WTC11 (cell line): ENCODE results near the gene KDM6B. TPM values are rescaled to one million over a fixed set of nuclear protein-coding genes. Genes with fewer than 3 reads are reported as not detected.
A peak's percentile ranks its signal among the peaks of the same experiment; 100 is the strongest.

ENCODE experiments used
- ATAC-seq: fragments of 200-7000 bp; cut with Tn5 transposase; 2 replicates; pipeline ENCODE4 v1.10.0; 2021; ENCODE audit warnings: mild to moderate bottlenecking, moderate library complexity
- CTCF ChIA-PET: fragments of 300-600 bp; sonication (Branson Sonifier 250); formaldehyde crosslinking; loops from one replicate; lab custom pipeline; 2021; ENCODE audit warnings: antibody characterized with exemption; lab: Charles Lee
- POLR2A ChIA-PET: fragments of 350-600 bp; sonication (Branson Sonifier 250); formaldehyde crosslinking; loops from one replicate; lab custom pipeline; 2021; ENCODE audit warnings: antibody characterized with exemption; lab: Charles Lee
- DNase-seq: peaks from one replicate; pipeline ENCODE4 v3.0.0; 2021; ENCODE audit warnings: low spot score
- H3K27ac Mint-ChIP-seq: 2 replicates; pipeline ENCODE4 v1.8.0; 2021; ENCODE audit warnings: mixed read lengths
- H3K27me3 Mint-ChIP-seq: 2 replicates; pipeline ENCODE4 v1.8.0; 2021; ENCODE audit warnings: low read depth, mild to moderate bottlenecking, moderate library complexity, mixed read lengths
- H3K36me3 Mint-ChIP-seq: 2 replicates; pipeline ENCODE4 v1.8.0; 2021; ENCODE audit warnings: mixed read lengths
- H3K4me1 Mint-ChIP-seq: 2 replicates; pipeline ENCODE4 v1.8.0; 2022; ENCODE audit warnings: mixed read lengths
- H3K4me3 Mint-ChIP-seq: 2 replicates; pipeline ENCODE4 v1.8.0; 2021; ENCODE audit warnings: mild to moderate bottlenecking, moderate library complexity, mixed read lengths
- H3K9me3 Mint-ChIP-seq: 2 replicates; pipeline ENCODE4 v1.8.0; 2021; ENCODE audit warnings: mixed read lengths
- E2F1 ChIP-seq: sonication (generic); formaldehyde crosslinking; IDR thresholded peaks from 2 replicates; pipeline ENCODE4 v1.8.0; 2022; ENCODE audit warnings: mild to moderate bottlenecking, missing genetic modification reagents
- ESRRA ChIP-seq: sonication (generic); formaldehyde crosslinking; IDR thresholded peaks from 2 replicates; pipeline ENCODE4 v1.8.1; 2022; ENCODE audit warnings: mild to moderate bottlenecking, missing genetic modification reagents, borderline replicate concordance
- ETV6 ChIP-seq: sonication (generic); formaldehyde crosslinking; IDR thresholded peaks from 2 replicates; pipeline ENCODE4 v1.8.1; 2022; ENCODE audit warnings: mild to moderate bottlenecking, missing genetic modification reagents
- FOXJ3 ChIP-seq: sonication (generic); formaldehyde crosslinking; IDR thresholded peaks from 2 replicates; pipeline ENCODE4 v1.9.0; 2021; ENCODE audit warnings: missing genetic modification reagents, mild to moderate bottlenecking, borderline replicate concordance
- GRHL2 ChIP-seq: fragments of 250-450 bp; sonication (Bioruptor Pico); IDR thresholded peaks from 2 replicates; pipeline ENCODE4 v1.8.0; 2022; ENCODE audit warnings: mild to moderate bottlenecking, moderate library complexity; ENCODE audit not compliant: insufficient replicate concordance, severe bottlenecking
- IRF2 ChIP-seq: sonication (generic); formaldehyde crosslinking; IDR thresholded peaks from 2 replicates; pipeline ENCODE4 v1.8.0; 2022; ENCODE audit warnings: low read depth, missing genetic modification reagents, borderline replicate concordance
- MYBL2 ChIP-seq: sonication (generic); formaldehyde crosslinking; IDR thresholded peaks from 2 replicates; pipeline ENCODE4 v1.8.1; 2023; ENCODE audit warnings: mild to moderate bottlenecking, moderate library complexity, missing genetic modification reagents
- NFYB ChIP-seq: sonication (generic); formaldehyde crosslinking; conservative IDR thresholded peaks from 2 replicates; pipeline ENCODE4 v1.8.0; 2022; ENCODE audit warnings: low read depth, missing genetic modification reagents
- PRDM15 ChIP-seq: sonication (generic); formaldehyde crosslinking; IDR thresholded peaks from 2 replicates; pipeline ENCODE4 v1.8.0; 2022; ENCODE audit warnings: missing genetic modification reagents
- SOX15 ChIP-seq: fragments of 250-450 bp; sonication (Bioruptor Pico); IDR thresholded peaks from 2 replicates; pipeline ENCODE4 v1.9.0; 2021; ENCODE audit warnings: mild to moderate bottlenecking
- ZNF281 ChIP-seq: sonication (generic); formaldehyde crosslinking; IDR thresholded peaks from 2 replicates; pipeline ENCODE4 v1.8.0; 2023; ENCODE audit warnings: mild to moderate bottlenecking, missing genetic modification reagents
- ZNF425 ChIP-seq: fragments of 250-450 bp; sonication (Bioruptor Pico); conservative IDR thresholded peaks from 2 replicates; pipeline ENCODE4 v1.9.0; 2021; ENCODE audit warnings: mild to moderate bottlenecking
- total RNA-seq: library from RNA; stranded (reverse); gene quantifications from 3 replicates; pipeline ENCODE4 v1.2.3, GENCODE V29; 2021
- TF ChIP-seq, protein P1 (sequence below): fragments of 250-450 bp; sonication (Bioruptor Pico); IDR thresholded peaks from 2 replicates; pipeline ENCODE4 v1.9.0; 2021; ENCODE audit warnings: mild to moderate bottlenecking
- TF ChIP-seq, protein P2 (sequence below): sonication (generic); formaldehyde crosslinking; IDR thresholded peaks from 2 replicates; pipeline ENCODE4 v1.8.0; 2022; ENCODE audit warnings: mild to moderate bottlenecking, missing genetic modification reagents
- TF ChIP-seq, protein P3 (sequence below): fragments of 200-600 bp; IDR thresholded peaks from 2 replicates; pipeline ENCODE4 v1.8.0; 2022; ENCODE audit warnings: antibody characterized with exemption
- TF ChIP-seq, protein P4 (sequence below): fragments of 250-450 bp; sonication (Bioruptor Pico); IDR thresholded peaks from 2 replicates; pipeline ENCODE4 v1.8.0; 2021; ENCODE audit warnings: mild to moderate bottlenecking

KDM6B gene
- total RNA-seq, 1 experiment from 2014 or later = 13.2 TPM

- TF ChIP-seq ZNF281 = peak; percentile 83; the same call in 1 of the 2 replicates
- TF ChIP-seq, protein P1, sequence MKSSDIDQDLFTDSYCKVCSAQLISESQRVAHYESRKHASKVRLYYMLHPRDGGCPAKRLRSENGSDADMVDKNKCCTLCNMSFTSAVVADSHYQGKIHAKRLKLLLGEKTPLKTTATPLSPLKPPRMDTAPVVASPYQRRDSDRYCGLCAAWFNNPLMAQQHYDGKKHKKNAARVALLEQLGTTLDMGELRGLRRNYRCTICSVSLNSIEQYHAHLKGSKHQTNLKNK = no peak
- peak; percentile 88 for TF ChIP-seq ETV6 (CRISPR knock-in tag)
- TF ChIP-seq NFYB (CRISPR knock-in tag) = peak; percentile 85
- TF ChIP-seq, protein P2, sequence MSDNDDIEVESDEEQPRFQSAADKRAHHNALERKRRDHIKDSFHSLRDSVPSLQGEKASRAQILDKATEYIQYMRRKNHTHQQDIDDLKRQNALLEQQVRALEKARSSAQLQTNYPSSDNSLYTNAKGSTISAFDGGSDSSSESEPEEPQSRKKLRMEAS (CRISPR knock-in tag) = peak; percentile 93
- TF ChIP-seq, all 79 proteins: peak for 16
Measured at GRCh38 chr17:7851438-7852261, 17.6 kb downstream of the KDM6B start (continued).

DNA sequence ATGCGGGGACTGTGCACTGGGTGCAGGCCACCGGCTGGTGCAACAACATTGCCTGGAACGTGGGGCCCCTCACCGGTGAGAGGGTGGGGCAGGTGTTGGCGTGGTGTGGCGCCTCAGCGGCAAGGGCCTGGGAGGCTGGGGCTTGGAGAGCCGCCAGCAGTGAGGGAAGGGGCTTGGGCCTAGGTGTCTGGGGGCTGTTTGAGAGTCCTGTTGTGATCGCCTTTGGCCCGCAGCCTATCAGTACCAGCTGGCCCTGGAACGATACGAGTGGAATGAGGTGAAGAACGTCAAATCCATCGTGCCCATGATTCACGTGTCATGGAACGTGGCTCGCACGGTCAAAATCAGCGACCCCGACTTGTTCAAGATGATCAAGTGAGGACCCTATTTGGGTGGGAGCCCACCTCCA lies 18.2 kb downstream of the KDM6B start:
- Mint-ChIP-seq H3K27ac (no peak overlapping the region), H3K4me3 (peak overlapping the region; percentile 81), H3K36me3 (no peaks in the 10 kb centered on the region), H3K4me1 (peaks cover 30% of the 10 kb centered on the region), H3K27me3 (peaks cover 30% of the 10 kb centered on the region), H3K9me3 (no peaks in the 10 kb centered on the region)
- ChIA-PET CTCF (interaction anchor here (1.4 to 2.1 kb wide), 2 partner anchors 18 to 138 kb away, joined by 3 to 29 read pairs; partner anchors contain the start of gene KDM6B), POLR2A (no interaction called here)
- DNase-seq = no peak
- no peak for ATAC-seq
- no peak for TF ChIP-seq IRF2 (CRISPR knock-in tag)
- no peak for TF ChIP-seq PRDM15 (CRISPR knock-in tag)
- TF ChIP-seq, protein P3, sequence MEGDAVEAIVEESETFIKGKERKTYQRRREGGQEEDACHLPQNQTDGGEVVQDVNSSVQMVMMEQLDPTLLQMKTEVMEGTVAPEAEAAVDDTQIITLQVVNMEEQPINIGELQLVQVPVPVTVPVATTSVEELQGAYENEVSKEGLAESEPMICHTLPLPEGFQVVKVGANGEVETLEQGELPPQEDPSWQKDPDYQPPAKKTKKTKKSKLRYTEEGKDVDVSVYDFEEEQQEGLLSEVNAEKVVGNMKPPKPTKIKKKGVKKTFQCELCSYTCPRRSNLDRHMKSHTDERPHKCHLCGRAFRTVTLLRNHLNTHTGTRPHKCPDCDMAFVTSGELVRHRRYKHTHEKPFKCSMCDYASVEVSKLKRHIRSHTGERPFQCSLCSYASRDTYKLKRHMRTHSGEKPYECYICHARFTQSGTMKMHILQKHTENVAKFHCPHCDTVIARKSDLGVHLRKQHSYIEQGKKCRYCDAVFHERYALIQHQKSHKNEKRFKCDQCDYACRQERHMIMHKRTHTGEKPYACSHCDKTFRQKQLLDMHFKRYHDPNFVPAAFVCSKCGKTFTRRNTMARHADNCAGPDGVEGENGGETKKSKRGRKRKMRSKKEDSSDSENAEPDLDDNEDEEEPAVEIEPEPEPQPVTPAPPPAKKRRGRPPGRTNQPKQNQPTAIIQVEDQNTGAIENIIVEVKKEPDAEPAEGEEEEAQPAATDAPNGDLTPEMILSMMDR = no peak
- no peak for TF ChIP-seq MYBL2 (CRISPR knock-in tag)
- TF ChIP-seq ESRRA (CRISPR knock-in tag) = no peak
- TF ChIP-seq SOX15 = no peak
- no peak for TF ChIP-seq GRHL2 (CRISPR knock-in tag)
- TF ChIP-seq FOXJ3 = no peak
- TF ChIP-seq E2F1 (CRISPR knock-in tag) = no peak
- TF ChIP-seq, protein P4, sequence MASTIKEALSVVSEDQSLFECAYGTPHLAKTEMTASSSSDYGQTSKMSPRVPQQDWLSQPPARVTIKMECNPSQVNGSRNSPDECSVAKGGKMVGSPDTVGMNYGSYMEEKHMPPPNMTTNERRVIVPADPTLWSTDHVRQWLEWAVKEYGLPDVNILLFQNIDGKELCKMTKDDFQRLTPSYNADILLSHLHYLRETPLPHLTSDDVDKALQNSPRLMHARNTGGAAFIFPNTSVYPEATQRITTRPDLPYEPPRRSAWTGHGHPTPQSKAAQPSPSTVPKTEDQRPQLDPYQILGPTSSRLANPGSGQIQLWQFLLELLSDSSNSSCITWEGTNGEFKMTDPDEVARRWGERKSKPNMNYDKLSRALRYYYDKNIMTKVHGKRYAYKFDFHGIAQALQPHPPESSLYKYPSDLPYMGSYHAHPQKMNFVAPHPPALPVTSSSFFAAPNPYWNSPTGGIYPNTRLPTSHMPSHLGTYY (CRISPR knock-in tag) = no peak
- no peak for TF ChIP-seq ZNF425 (CRISPR knock-in tag)
